GM10248 (cell line): ENCODE data around the gene BIK.

Experiments
- CTCF ChIA-PET: fragments of 300-600 bp; sonication (Branson Sonifier 250); formaldehyde crosslinking; extraction: SDS; loops from one replicate; lab custom pipeline; 2021; ENCODE audit warnings: antibody characterized with exemption; lab: Yijun Ruan, JAX
- POLR2A ChIA-PET: fragments of 350-650 bp; sonication (Branson Sonifier 250); formaldehyde crosslinking; extraction: SDS; loops from one replicate; lab custom pipeline; 2020; ENCODE audit warnings: antibody characterized with exemption; lab: Yijun Ruan, JAX
- DNase-seq: peaks from one replicate; pipeline ENCODE4 v3.0.0; 2012; ENCODE audit errors: extremely low spot score
- TF ChIP-seq, protein P1 (sequence below): IDR thresholded peaks from 2 replicates; pipeline ENCODE4 v1.5.1; 2012; ENCODE audit warnings: mild to moderate bottlenecking, low read depth; ENCODE audit errors: extremely low read depth, missing control alignments, control extremely low read depth

Gene BIK

DNA sequence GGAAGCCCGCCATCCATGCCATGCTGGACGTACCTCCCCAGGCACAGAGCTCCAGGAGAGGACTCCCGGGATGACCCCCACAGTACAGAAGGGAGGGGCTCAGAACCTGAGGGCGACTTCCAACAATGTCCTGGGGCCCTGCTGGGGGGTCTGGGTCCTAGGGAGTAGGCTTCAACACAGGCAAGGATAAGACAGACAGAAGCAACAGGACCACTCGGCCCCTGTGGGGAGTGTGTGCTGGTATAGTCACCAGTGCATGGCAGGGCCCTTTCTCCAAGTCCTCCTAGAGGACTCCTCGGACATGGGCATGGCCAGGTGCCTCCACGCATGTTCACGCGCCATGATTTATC, 59.6 kb downstream of the BIK start:
- TF ChIP-seq, protein P1, sequence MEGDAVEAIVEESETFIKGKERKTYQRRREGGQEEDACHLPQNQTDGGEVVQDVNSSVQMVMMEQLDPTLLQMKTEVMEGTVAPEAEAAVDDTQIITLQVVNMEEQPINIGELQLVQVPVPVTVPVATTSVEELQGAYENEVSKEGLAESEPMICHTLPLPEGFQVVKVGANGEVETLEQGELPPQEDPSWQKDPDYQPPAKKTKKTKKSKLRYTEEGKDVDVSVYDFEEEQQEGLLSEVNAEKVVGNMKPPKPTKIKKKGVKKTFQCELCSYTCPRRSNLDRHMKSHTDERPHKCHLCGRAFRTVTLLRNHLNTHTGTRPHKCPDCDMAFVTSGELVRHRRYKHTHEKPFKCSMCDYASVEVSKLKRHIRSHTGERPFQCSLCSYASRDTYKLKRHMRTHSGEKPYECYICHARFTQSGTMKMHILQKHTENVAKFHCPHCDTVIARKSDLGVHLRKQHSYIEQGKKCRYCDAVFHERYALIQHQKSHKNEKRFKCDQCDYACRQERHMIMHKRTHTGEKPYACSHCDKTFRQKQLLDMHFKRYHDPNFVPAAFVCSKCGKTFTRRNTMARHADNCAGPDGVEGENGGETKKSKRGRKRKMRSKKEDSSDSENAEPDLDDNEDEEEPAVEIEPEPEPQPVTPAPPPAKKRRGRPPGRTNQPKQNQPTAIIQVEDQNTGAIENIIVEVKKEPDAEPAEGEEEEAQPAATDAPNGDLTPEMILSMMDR = no peak
- ChIA-PET POLR2A (no interaction called here), CTCF (no interaction called here)
- no peak for DNase-seq

DNA sequence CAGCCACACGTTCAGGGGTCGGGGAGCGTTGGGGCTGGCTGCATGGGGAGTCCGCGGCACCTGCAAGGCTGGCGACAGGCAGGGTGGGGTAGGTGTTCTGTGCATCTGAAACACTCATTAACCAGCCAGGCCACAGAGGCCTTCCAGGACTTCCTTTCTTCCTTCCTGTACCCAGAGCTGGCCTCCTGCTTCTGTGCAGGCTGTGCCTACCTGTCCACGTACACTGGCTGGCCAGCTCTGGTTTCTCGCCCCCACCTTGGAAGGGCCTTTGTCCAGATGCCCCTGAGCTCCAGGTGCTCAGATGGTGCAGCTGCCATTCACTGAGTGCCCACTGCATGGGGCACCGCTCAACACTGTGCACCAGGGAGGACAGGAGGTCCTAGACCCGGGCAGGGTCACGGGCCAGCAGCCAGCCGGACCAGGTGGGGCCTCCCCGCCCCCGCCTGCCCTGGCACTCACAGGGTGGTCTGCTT, 60.5 kb downstream of the BIK start:
- CTCF ChIA-PET = no interaction called here
- POLR2A ChIA-PET = no interaction called here
- no peak for DNase-seq
- TF ChIP-seq, protein P1 = no peak

DNA sequence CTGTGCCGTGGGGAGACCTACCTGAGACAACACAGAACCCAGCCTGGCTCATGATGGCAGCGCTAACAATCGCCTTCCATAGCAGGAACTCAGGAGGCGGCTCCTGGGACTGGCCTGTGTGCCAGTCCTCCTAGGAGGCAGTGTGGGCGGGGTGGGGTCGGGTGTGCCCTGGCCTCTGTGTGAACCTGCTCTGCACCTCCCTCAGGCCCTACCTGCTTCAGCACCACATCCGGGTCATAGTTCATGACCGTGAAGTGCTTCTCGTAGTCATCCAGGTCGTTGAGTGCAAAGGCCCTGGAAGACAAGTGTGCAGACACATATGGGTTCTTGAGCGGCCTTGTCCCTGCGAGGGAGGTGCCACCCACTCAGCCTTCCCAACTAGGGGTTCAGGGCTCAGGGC, 61.1 kb downstream of the BIK start:
- TF ChIP-seq, protein P1 = no peak
- DNase-seq = no peak
- ChIA-PET POLR2A (no interaction called here), CTCF (interaction anchor here (1.2 kb wide), 1 partner anchor 33 kb away, joined by 3 read pairs; no protein-coding TSS in a partner anchor)

DNA sequence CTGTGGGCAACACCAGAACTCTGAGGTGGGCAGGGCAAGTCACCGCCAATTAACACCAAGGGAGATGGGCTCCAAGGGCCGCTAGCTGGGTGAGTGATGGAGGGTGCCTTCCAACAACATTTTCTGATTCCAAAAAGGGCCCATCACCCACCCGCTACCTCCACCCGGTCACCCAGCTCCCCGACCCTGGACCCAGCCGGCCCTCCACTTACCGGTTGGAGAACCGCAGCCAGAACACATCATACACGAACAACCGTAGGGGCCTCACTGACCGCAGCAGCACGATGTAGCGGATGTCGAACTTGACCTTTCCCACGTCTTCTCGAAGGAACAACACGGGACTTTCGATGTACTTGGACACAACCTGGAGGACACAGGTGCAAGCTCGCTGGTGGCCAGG, 61.6 kb downstream of the BIK start:
- CTCF ChIA-PET = interaction anchor here (1.2 kb wide), 1 partner anchor 34 kb away, joined by 3 read pairs; no protein-coding TSS in a partner anchor
- TF ChIP-seq, protein P1 = no peak
- POLR2A ChIA-PET = no interaction called here
- no peak for DNase-seq

DNA sequence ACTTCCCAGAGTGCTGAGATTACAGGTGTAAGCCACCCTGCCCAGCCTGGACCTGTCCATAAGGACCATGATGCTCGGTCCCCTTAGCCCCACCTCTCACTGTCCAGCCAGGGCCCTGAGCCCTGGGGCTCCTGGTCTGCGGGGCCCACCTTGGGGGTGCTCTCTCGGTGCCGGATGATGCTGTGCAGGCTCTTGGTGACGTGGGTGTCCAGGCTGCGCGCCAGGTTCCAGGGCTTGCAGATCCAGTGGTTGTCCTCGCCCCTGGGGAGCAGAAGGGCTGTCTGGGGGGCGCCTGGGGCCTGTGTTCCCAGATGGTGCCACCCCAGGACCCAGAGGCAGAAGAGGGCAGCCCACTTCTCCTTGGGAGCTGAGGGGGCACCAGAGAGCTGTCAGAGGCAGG, 63.0 kb downstream of the BIK start:
- TF ChIP-seq, protein P1 = no peak
- DNase-seq = no peak
- ChIA-PET POLR2A (no interaction called here), CTCF (no interaction called here)

DNA sequence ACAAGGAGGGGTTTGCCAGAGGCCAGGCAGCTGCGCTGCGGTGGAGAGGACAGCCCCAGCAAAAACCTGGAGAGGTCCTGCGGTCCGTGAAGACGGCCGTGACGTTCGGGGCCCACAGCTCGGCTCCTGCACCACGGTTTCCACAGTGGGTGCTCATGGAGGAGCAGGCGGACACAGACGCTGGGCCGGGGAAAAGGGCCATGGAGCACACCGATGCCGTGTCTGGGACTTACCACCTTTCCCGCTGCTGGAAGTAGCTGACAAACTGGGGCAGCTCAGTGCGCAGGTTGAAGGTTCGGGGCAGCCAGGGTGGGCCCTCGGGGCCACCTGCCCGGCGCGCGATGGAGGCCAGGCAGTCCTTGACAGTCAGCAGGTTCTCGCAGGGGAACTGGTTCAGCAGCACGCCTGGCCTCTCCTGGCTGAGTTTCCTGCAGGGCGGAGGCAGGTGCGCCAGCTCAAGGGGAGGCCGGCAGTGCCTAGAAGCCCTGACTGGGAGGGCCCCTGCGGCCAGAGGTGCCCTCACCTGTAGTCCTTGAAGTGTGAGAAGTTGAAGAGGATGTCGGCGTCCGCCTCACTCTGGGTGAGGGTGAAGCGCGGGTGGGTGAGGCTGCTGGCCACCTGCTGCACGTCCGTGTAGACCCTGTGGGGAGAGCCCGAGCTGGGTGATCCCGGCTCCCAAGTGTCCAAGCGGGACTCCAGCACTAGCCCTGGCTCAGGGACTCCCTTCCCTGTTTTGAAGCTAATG, 63.6 kb downstream of the BIK start:
- CTCF ChIA-PET = no interaction called here
- POLR2A ChIA-PET = interaction anchor here (0.7 kb wide), 1 partner anchor 11 kb away, joined by 3 read pairs; no protein-coding TSS in a partner anchor
- TF ChIP-seq, protein P1 = no peak
- no peak for DNase-seq
